Fibroblast of villous mesenchyme (primary cell): ENCODE measurements around the gene ACOT7. TPM values are rescaled to one million over a fixed set of nuclear protein-coding genes. Genes with fewer than 3 reads are reported as not detected.

Experiments
- DNase-seq: peaks from one replicate; pipeline ENCODE4 v3.0.0-alpha.2; 2010; ENCODE audit warnings: low read depth
- H3K4me3 ChIP-seq: 2 replicates; pipeline ENCODE4 v1.5.1; 2011; ENCODE audit warnings: low read depth, mild to moderate bottlenecking, low read length
- CTCF ChIP-seq: IDR thresholded peaks from 2 replicates; pipeline ENCODE4 v1.5.1; 2012; ENCODE audit warnings: low read depth, mild to moderate bottlenecking, low read length; ENCODE audit not compliant: insufficient read depth
- total RNA-seq: library from RNA; depleted of rRNA; stranded (reverse); fragments of >200 nt; gene quantifications from 2 replicates; pipeline ENCODE4 v1.2.3, GENCODE V29; 2012

Gene ACOT7
- total RNA-seq, 1 donor = 17.3 TPM

DNA sequence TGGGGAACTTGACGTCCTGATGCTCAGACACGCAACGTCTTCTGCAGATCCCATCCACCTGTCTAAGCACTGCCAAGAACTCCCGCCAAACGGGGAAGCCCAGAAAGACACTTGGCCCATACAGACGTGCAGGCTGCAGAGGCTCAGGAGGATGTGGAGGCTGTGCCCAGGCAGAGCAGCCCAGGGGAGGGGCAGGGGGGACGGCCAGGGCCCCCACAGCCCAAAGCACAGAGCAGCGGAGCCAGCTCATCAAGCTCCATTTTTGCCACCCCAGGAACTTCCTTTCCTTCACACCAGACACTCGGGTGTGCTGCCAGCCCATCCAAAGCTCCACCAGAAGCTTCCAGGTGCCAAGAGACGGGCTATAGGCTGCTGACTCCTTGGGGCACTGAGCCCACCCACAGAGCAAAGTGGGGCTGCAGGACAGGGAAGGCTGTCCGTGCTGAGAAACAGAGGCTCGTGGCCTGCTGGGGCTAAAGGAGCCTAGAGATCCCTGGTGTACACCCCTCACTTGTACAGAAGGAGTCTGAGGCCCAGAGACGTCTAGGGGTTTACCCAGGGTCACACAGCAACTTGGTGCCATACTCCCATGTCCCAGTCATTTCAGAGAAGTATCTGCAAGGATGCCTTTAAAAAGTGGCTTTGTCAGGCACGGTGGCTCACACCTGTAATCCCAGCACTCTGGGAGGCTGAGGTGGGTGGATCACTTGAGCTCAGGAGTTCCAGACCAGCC lies 59.1 kb downstream of the ACOT7 start:
- no peak for TF ChIP-seq CTCF
- no peak overlapping the region for H3K4me3 ChIP-seq

GRCh38 chr1:6332821-6333220 lies 60.7 kb downstream of the ACOT7 start:
- DNase-seq = no peak
- H3K4me3 ChIP-seq = no peak overlapping the region
- TF ChIP-seq CTCF = no peak

More for the DNA sequence above, 59.1 kb downstream of the ACOT7 start:
- DNase-seq = no peak

DNA sequence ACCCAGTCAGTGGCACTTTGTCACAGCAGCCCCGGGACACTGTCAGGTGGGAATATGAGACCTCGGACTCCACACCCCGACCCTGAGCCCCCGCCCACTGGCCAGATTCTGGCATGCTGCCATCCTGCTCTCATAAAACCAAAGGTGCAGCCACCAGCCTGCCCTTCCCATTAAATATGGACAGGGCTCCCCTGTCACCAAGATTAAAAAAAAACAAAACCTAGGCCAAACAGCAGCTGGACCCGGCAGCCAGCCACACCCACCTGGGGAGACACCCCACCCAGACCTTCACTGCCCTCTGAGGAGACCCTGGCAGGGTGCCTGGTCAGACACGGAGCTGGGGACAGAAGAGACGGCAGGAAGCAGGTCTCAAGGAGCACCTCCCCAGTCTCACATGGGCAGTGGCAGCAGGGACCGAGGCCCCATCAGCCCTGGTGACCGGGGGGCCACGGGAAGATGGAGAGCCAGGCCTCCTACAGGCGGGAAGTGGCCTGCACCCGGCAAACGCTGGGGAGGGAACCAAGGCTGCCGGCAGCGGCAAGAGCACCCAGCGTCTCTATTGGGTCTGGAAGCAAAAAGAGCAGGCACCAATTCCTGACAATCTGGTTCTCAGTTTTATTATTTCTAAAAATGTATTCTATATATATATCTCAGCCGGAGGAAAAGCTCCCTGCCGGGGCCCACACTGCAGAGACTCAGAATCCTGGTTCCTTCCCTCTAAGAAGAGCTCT lies 61.9 kb downstream of the ACOT7 start:
- TF ChIP-seq CTCF = no peak
- DNase-seq = no peak
- H3K4me3 ChIP-seq = no peak overlapping the region

- no peak for TF ChIP-seq CTCF
- peak; percentile 34 for DNase-seq
- no peak overlapping the region for H3K4me3 ChIP-seq
These were observed 63.1 kb downstream of the ACOT7 start for GRCh38 chr1:6330410-6330911.

- no peak overlapping the region for H3K4me3 ChIP-seq
- peak; percentile 19 for DNase-seq
- no peak for TF ChIP-seq CTCF
These were observed 63.7 kb downstream of the ACOT7 start for GRCh38 chr1:6329851-6330250.

- DNase-seq = no peak
- TF ChIP-seq CTCF = no peak
- no peak overlapping the region for H3K4me3 ChIP-seq
These were observed 64.2 kb downstream of the ACOT7 start for GRCh38 chr1:6329396-6329795.
